Metanephros (tissue), 1 donor: ENCODE results near the gene CPA3. TPM values are rescaled to one million over a fixed set of nuclear protein-coding genes. Genes with fewer than 3 reads are reported as not detected.

Experiments used
- total RNA-seq: library from RNA; depleted of rRNA; stranded (reverse); fragments of >200 nt; gene quantifications from one replicate; pipeline ENCODE4 v1.2.3, GENCODE V29; 2014

CPA3 gene
- total RNA-seq: 1.6 TPM

GRCh38 chr3:148865049-148865448 is at the start of gene CPA3:
Gene CPA3 (plus strand): TSS chr3:148865296. CDS start chr3:148865308, 12 bp downstream.

DNA sequence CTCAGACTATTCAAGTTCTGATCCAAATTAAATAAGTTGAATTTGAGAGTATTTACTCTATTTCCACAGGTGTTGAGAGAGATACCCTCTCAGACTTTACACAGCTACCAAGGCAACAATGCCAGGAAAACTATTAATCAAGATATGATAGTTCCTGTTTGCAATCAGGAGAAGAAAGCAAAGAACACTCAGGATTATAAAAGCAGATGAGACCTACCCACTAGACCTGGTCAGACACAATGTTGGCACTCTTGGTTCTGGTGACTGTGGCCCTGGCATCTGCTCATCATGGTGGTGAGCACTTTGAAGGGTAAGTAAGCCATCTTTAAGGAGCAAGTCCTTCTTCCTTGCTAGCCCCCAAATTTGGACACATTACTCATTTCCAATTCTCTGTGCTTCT is 37.5 kb upstream of the CPA3 start, which contains the start of gene CPB1:
TSS of gene CPB1 (plus strand) at position 227 of the 400 bp plus-strand sequence. CDS start at position 240, 13 bp downstream.

Other genes with a start within 250 kb of the CPA3 start
- gene AGTR1, start 167.4 kb upstream of the CPA3 start, total RNA-seq: 22.0 TPM
- gene CPB1, start 37.5 kb upstream of the CPA3 start, total RNA-seq: 0.41 TPM
- 25.3 TPM for gene GYG1, start 126.2 kb downstream of the CPA3 start, total RNA-seq
- 36.0 TPM for gene HLTF, start 221.2 kb downstream of the CPA3 start, total RNA-seq